ENCODE measurements around the gene H1-8. TPM values are rescaled to one million over a fixed set of nuclear protein-coding genes. Genes with fewer than 3 reads are reported as not detected.
"Not testable (repeated sequence)": the region's sequence is repeated elsewhere in the genome, so short reads cannot be mapped to it uniquely, and the experiment has no call there.

The H1-8 gene
- total RNA-seq (not detected in 2 replicates), polyA plus RNA-seq (not detected in 2 replicates)

GRCh38 chr3:129543156-129543790 lies at the start of gene H1-8:
TSS of gene H1-8 (plus strand) at chr3:129543175. CDS start at chr3:129543219, 44 bp downstream.
- no peak within 1 kb of the TSS for H3K27ac ChIP-seq
- no peak for DNase-seq (ENCODE audit: low read depth in 1 of 2, low spot score in 1 of 2)
- no peak for TF ChIP-seq CTCF (IDR thresholded peaks at IDR 0.05; ENCODE audit: low read depth, low read length)
- H3K4me3 ChIP-seq: no peak within 1 kb of the TSS
- no peaks in the 10 kb centered on the region for H3K27me3 ChIP-seq
- H3K9me3 ChIP-seq (ENCODE audit: low read depth): no peaks in the 10 kb centered on the region
- no peaks in the 10 kb centered on the region for H3K4me1 ChIP-seq (ENCODE audit: low read depth)
- H3K36me3 ChIP-seq: no peaks in the 10 kb centered on the region

DNA sequence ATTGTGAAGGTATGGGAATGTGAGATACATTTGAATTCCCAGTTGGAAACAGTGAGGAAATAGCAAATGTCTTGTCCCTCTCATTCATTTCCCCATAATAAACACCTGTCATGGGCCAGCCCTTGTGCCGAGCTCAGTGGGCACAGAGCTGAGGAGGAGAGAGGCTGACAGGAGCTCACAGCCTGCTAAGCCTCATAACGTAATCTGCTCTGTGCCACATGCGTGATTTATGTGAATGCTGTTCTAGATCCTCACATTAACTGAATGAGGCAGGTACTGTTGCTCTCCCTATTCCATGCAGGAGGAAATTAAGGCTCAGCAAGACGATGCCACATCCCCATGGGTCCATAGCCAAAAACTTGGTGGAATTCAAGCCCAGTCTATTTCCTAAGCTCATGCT lies 49.8 kb upstream of the H1-8 start:
- Histone ChIP-seq H3K27ac (no peak overlapping the region), H3K36me3 (no peaks in the 10 kb centered on the region), H3K4me3 (no peak overlapping the region), H3K27me3 (no peaks in the 10 kb centered on the region), H3K9me3 (ENCODE audit: low read depth) (no peaks in the 10 kb centered on the region), H3K4me1 (ENCODE audit: low read depth) (peaks cover 14% of the 10 kb centered on the region)
- DNase-seq (ENCODE audit: low read depth in 1 of 2, low spot score in 1 of 2): no peak
- no peak for TF ChIP-seq CTCF (IDR thresholded peaks at IDR 0.05; ENCODE audit: low read depth, low read length)

DNA sequence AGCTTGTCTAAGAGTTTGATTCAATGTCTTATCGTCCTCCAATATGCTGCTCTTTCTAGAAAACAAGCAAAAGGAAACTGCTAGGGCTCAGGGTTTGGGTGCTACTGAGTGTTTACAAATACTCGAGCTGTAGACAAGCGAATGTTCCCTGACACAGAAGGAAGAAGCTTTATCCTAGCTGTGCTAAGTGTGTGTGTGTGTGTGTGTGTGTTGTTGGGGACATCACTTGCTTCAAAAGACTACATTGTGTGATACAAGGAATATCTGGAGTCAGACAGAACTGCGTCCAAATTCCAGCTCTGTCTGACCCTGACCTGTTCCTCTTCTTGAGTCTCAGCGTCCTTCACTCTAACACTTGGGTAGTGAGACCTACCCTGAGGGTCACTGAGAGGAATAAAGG lies 48.5 kb upstream of the H1-8 start:
- not testable (repeated sequence) for H3K27ac ChIP-seq; H3K36me3 ChIP-seq; H3K27me3 ChIP-seq; H3K9me3 ChIP-seq (ENCODE audit: low read depth); DNase-seq (ENCODE audit: low read depth in 1 of 2, low spot score in 1 of 2); H3K4me3 ChIP-seq
- peaks cover 22% of the 10 kb centered on the region for H3K4me1 ChIP-seq (ENCODE audit: low read depth)

DNA sequence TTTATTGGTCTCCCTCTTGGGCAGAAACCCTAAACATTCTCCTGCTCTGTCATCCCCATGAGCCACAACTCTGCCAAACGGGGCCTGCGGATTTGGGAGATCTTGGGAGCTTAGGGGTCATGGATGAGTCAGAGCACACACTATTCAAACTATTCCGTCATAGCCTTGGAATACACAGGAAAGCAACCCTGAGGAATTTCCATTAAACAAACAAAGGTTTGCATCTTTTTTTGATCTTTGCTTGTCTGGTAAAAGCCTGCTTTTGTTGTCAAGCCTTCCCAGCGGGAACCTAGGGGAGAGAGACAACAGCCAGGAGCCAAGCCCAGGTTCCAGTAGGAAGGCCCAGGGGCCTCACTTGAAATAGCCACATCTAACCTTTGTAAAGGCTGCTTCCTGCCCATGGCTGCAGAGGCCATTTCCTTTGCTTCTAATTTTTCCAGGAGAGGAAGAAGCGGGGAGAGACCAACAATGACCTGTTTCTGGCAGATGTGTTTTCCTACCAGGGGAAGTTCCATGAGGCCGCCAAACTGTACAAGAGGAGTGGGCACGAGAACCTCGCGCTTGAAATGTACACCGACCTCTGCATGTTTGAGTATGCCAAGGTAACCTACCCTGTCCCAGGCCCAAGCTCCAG lies 47.9 kb upstream of the H1-8 start:
- not testable (repeated sequence) for H3K9me3 ChIP-seq (ENCODE audit: low read depth); H3K27ac ChIP-seq
- peak in 1 of 2 donors; percentile 75 for DNase-seq (ENCODE audit: low read depth in 1 of 2, low spot score in 1 of 2)

GRCh38 chr3:129497876-129498275 lies 45.1 kb upstream of the H1-8 start:
- H3K9me3 ChIP-seq (ENCODE audit: low read depth); H3K36me3 ChIP-seq; H3K4me3 ChIP-seq; H3K27me3 ChIP-seq: not testable (repeated sequence)
- Histone ChIP-seq H3K27ac (peak overlapping the region; percentile 91), H3K4me1 (ENCODE audit: low read depth) (peaks cover 40% of the 10 kb centered on the region)
- peak in 1 of 2 donors; percentile 35 for DNase-seq (ENCODE audit: low read depth in 1 of 2, low spot score in 1 of 2)

More for the DNA sequence above, 47.9 kb upstream of the H1-8 start:
- H3K36me3 ChIP-seq, H3K4me3 ChIP-seq, H3K27me3 ChIP-seq: not testable (repeated sequence)
- peaks cover 22% of the 10 kb centered on the region for H3K4me1 ChIP-seq (ENCODE audit: low read depth)

DNA sequence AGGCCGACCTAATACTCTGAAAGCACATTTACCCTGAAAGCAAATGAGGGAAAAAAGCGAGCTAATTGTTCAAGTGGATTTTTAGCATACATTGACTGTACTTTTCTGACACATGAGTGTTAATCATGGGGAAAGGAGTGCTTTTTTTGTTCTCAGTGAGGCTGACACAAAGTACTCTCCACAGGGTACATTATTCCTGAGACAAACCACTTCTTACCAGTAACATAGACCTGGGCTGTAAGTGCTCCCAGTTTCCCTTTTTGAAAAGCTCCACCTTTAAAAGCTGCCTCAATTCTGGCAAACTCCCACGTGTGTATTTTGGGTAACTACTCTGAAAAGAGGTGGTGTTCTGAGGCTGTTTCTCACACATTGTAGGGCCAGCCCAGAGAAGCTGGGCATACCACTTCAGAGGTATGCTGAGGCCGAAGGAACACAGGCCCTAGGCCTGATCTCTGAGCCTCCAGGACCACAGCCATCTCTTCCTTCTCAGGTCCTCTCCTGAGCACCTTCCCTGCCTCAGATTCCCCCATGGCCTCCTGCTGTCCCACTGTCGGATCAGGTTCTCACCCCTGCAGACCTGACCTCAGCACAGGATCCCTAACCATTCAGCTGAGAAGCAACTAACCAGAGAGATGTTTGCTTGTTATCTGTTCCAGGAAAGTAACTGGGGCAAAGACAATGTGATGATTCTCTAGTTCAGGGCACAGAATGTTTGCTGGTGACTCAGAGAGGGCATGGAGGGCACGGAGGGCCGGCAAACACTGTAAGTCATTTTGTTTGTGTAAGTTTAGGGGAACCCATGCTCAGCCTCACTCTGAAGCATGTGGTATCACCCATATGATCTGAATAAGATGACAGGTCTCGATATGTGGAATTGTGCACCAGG lies 44.1 kb upstream of the H1-8 start:
- peaks cover 49% of the 10 kb centered on the region for H3K4me1 ChIP-seq (ENCODE audit: low read depth)
- peak overlapping the region; percentile 91 for H3K27ac ChIP-seq
- H3K27me3 ChIP-seq; H3K9me3 ChIP-seq (ENCODE audit: low read depth); DNase-seq (ENCODE audit: low read depth in 1 of 2, low spot score in 1 of 2); H3K36me3 ChIP-seq; H3K4me3 ChIP-seq: not testable (repeated sequence)

DNA sequence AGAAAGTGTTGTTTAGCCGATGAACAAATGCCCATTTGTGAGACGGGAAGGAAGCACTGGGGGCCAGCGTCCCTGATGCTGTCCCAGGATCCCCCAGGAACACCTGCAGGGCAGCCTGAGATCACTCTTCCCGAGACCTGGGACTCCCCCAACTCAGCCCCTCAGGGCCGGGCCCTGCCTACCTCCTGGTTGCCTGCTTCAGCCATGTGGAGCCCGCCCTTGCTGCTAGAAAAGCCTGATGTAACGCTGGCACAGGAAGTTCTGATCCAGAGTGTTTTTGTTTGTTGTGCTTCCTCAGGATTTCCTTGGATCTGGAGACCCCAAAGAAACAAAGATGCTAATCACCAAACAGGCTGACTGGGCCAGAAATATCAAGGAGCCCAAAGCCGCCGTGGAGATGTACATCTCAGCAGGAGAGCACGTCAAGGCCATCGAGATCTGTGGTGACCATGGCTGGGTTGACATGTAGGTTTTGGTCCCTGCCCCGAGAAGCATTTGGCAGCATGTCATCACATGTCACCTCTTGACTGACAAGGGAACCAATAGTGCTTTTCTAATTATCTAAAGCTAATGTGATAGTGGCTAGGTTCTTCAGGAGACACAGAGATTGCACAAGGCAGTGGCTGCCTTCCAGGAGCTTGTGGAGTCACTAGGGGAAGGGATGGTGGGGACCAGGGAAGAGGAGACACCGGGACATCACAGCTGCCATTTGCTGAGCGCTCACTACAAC lies 43.2 kb upstream of the H1-8 start:
- H3K27ac ChIP-seq: not testable (repeated sequence)

More for the DNA sequence above, 43.2 kb upstream of the H1-8 start:
- not testable (repeated sequence) for DNase-seq (ENCODE audit: low read depth in 1 of 2, low spot score in 1 of 2); H3K36me3 ChIP-seq; H3K9me3 ChIP-seq (ENCODE audit: low read depth); H3K27me3 ChIP-seq; H3K4me3 ChIP-seq
- H3K4me1 ChIP-seq (ENCODE audit: low read depth): peaks cover 51% of the 10 kb centered on the region
